ENCODE data around the gene PRR30.

PRR30 gene

DNA sequence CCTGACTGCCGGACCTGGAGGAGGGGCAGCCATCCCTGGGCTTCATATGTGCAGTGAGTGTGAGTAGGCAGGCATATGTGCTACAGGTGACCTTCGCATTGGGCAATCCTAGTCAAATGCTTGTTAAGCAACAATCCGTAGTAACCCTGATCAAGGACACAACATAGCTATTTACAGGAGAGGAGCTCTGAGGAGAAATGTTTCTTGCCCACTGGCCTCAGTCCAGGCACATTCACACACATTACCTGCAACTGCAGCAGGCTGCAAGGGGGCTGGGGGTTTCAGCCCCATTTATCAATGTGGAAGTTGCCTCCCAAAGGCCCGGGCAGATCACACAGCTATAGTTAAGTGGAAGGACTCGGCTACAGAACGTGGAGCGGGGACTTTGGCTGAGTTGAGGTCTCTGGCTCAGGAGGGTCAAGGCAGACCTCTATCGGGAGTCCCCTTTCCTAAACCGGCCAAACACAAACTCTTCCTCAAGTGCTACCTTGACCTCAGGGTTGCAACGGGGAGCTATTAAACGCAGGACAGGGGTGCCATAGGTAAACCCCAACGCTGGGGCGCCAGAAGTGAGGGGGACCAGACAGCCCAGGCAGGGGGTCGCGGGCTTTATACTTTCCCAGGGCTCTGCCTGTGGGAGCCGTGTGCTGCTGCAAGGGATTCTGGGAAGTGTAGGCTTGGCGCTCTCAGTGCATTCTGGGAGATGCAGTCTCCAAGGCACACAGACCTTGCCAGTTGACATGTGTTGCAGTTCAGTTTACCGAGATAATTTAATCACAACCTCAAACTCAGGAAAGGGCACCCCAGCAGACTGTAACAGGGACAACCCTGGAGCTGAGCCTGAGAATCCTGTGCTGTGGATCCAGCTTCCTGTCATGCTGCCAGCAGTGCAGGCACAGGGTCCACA lies 43.2 kb downstream of the PRR30 start:
- DNase-seq, result peak; percentile 38

DNA sequence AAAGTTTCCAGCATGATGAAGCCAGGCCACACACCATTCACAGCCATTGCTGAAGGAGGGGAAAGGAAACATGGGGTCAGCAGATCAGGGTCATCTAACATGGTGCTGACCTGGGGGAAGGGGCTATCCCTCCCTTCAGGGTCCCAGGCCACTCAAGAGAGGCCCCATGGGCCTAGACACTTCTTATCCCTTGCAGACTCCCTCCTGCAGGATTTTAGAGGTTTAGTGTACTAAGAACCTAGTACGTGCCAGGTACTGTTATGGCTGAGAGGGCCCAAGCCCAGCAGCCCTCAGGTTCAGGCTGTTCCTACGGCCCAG lies 43.8 kb downstream of the PRR30 start:
- no peak for DNase-seq

DNA sequence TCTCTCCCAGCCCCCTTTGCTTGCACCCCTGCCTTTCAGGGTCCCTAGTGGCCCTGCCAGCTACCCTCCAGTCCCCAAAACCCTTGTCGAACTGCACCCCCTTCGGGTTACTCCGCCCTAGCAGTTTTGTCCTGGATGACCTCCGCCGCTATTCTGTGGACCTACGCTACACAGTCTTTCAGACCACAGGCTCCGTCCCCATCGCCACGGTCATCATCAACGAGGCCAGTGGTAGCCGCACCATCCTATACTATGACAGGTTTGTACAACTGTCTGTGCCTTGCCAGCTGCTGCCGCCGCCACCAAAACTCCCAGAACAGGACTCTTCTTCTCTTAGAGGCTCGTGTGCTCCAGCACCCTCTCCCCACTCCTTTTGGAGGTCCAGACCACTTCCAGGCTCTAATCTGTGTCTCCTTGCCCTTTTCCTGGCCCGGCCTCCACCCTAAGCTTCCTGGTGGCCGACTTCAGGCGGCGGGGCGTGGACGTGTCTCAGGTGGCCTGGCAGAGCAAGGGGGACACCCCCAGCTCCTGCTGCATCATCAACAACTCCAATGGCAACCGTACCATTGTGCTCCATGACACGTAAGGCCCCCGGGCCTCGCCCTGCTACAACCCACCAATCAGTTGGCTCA lies 44.7 kb downstream of the PRR30 start:
- no peak for DNase-seq

DNA sequence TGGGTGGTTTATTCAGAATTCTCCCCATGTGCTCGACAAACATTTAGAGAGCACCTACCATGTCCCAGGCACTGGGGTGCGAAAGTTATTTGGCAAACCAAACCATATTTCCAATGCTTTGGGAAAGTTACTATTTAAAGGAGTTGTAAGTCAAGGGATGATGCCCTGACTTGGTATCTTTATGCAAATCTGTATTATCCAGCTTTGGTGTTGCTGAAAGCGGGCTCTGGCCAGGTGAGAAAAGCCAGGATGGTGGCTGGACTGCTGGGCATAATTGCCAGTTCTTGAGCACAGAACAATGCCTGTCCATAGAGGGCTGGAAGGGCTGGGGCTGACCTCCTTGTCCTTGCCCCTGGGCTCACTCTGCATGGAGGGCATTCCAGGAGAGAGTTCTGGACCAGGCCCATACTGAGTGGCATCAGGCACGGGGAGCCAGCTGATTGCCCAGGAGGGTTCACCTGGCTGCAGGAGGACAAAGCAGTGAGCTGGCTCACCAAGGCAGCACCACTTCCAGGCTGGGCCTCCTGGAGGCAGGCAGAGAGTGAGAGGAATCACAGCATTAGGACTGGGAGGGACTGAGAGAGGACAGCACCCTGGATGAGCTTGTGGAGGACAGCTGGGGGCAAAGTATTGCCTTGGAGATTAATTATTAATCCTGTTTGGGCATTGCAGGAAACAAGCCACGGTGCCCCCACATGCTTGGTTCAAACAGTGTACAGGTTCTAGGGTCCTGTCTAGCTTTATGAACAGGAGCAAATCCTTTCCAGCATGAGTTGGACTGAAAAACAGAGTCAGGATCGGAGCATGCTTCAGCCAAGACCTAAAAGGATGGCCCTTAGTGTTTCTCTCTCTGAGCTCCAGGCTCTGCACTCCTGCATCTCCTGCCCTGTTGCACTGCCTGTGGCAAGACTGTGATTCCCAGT lies 45.5 kb downstream of the PRR30 start:
- DNase-seq, result no peak

DNA sequence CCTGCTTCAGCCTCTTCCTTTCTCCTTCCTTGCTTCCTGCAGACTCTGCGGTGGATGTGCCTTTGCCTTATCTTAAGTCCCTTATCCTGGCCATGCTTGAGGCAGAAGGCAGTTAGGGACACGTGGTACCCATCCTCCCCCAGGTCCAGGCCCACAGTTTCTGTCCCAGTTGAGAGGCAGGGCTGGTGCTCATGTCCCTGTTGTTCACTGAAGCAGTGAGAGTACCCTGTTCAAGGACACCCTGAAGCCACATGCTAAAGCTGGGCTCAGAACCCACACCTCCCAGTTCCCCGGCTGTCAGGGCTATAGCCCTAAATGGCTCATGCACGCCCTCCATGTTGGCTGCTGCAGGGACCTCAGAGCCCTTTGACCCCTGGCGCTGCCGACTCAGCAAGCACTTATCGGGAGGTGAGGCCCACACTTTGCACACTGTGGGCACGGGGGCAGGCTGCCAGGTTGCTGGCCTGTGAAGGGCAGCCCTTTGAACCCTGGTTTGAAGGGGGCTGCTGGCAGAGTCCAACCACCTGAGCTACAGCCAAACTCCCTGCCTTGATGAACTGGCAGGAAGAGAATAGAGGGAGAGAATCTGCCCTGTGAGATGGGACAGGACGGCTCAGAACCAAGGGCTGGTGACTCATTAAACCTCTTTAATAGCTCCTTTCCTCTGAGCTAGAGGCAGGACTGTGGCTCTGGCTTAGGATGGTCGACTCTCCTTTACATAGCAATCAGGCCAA lies 46.3 kb downstream of the PRR30 start:
- no peak for DNase-seq

DNA sequence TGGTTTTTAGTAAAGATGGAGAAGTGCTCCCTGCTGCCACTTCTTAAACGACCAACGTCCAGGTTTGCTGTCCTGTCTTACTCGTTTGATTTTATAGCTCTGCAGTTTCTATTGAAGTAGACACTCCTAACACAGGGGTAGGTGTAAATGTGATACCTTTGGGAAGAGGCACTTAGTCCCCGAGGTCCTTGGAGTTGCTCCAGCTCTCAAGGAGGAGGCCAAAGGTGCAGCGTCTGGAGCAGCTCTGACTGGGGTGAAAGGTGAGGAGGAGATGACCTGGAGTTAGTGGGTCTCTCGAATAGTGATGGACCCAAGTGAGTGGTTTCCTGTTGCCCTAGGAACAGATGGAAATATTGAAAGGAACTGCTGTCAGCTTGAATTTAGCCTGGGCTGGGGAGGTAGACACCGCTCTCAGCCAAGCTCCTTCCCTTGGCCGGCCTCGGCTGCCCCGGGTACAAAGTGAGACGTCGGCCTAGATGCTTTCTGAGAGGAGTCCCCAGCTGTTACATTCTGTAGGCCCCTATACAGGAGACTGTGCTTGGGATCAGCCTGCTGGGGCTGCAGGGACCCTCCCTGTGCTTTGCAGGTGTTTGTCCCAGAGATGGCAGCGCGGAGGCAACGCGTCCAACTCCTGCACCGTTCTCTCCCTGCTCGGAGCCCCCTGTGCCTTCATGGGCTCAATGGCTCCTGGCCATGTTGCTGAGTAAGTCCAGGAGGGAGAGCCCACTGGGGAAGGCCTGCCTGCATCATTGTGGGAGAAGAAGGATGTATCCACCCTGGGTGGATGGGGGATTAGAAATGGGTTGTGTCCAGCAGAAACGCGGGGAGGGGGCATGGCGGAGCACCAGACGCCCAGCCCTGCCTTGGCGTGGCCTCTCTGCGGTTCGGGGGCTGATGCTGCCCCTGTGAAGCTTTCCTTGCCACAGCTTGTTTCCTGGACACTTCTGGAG lies 47.2 kb downstream of the PRR30 start:
- no peak for DNase-seq

DNA sequence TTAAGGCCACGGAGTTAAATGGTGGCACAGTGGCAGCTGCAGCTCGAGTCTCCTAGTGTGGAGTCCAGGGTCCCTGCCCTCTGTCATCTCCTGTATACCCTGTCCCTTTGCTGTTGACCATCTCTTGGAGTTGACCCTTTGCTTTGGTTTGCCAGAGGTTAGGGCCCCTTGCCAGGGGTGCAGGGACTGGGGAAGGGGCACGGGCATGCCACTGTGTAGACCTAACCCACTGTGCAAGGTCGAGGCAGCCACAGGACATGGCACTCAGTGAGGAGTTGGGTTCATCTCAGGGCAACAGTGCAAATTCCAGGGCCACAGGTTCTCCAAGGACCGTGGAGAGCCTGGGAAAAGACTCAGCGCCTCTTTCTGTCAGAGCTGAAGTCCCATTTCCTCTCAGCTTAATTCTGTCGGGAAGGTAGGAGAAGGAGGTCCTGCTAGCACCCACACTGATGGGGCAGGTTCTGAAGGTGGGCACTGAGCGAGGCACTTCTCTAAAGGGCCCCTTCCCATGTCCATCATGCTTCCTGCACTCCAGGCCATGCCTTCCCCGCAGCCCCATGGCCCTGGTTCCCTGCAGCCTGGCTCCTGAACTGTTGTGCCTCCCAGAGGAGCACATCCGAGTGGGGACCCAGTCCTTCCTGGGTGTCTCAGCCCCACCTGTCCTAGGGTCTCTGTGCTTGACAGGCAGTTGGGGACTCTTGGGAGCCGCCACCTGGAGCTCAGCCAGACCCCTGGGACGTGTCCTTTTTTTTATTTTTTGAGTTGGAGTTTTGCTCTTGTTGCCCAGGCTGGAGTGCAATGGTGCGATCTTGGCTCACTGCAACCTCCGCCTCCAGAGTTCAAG lies 49.9 kb downstream of the PRR30 start:
- no peak for DNase-seq

DNA sequence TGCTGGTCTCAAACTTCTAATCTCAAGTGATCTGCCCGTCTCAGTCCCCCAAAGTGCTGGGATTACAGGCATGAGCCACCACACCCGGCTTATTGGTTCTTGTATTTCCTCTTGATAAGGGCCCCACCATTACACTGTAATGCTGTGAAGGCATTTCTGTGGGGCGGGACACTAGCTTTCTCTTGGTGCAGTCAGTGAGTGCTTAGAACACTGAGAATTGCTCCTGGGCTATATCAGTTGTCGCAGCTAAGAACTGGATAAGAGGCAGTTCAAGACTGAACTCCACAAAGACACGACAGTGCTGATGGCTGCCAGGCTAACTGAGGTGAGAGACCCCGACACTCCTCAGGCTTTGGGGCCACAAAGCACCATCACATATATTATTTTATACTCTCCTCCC lies 50.6 kb downstream of the PRR30 start:
- no peak for DNase-seq

DNA sequence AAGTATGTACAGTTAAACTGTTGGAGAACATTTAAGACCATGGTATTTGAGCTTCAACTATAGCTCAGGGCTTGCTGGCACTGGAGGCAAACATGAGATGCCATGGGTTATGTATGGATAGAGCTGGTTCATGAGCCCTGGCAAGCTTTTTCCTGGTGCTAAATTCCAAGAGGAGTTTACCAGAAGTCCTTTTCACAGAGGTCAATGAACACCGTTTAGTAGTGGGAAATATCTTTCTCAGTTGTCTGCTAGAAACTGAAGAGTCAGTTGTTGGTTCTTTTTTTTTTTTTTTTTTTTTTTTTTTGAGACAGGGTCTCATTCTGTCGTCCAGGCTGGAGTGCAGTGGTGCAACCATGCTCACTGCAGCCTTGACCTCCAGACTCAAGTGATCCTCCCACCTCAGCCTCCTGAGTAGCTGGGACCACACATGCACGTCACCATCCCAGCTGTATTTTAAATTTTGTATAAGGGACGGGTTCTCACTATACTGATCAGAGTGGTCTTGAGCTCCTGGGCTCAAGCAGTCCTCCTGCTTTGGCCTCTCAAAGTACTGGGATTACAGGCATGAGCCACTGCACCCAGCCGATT lies 51.3 kb downstream of the PRR30 start:
- DNase-seq, result no peak
